A549 (cell line): ENCODE data around the gene CNNM3. TPM values are rescaled to one million over a fixed set of nuclear protein-coding genes. Genes with fewer than 3 reads are reported as not detected.

Source experiments
- ATAC-seq, 2 experiments: fragments of 200-7000 bp in 1 of 2; fragments of >200 bp in 1 of 2; cut with Nextera tagmentation in 1 of 2; cut with Tn5 transposase in 1 of 2; 3 replicates each; pipeline versions ENCODE4 v1.8.0 to v1.9.1; 2018 to 2020; ENCODE audit warnings: mild to moderate bottlenecking in 1 of 2, moderate library complexity in 1 of 2
- CTCF ChIA-PET: fragments of 300-600 bp; sonication (Branson Sonifier 250); formaldehyde crosslinking; extraction: SDS; loops from one replicate; lab custom pipeline; 2021; ENCODE audit warnings: antibody characterized with exemption, inconsistent platforms; lab: Yijun Ruan, JAX
- POLR2A ChIA-PET: fragments of 350-600 bp; formaldehyde crosslinking; extraction: SDS; loops from one replicate; lab custom pipeline; 2021; ENCODE audit warnings: antibody characterized with exemption, inconsistent platforms; lab: Yijun Ruan, JAX
- DNase-seq, 2 experiments: peaks; one replicate each; pipeline versions ENCODE4 v3.0.0 to v3.0.0-alpha.2; 2011 to 2016; ENCODE audit warnings: low read depth in 1 of 2, low spot score in 1 of 2
- FAIRE-seq: peaks from 2 replicates; lab custom pipeline; 2011; peaks lifted over from hg19 to GRCh38; lab: Jason Lieb, UNC
- H3K27ac ChIP-seq, 2 experiments: fragments of >200 bp; sonication (Bioruptor Twin); formaldehyde crosslinking; 3 replicates each; pipeline ENCODE4 v1.5.1; 2016 to 2017
- H3K4me1 ChIP-seq: fragments of >200 bp; sonication (Bioruptor Twin); formaldehyde crosslinking; 3 replicates; pipeline ENCODE4 v1.6.1; 2016
- H3K4me2 ChIP-seq: fragments of >200 bp; sonication (Bioruptor Twin); formaldehyde crosslinking; 3 replicates; pipeline ENCODE4 v1.6.1; 2016
- H3K4me3 ChIP-seq: fragments of >200 bp; sonication (Bioruptor Twin); formaldehyde crosslinking; 3 replicates; pipeline ENCODE4 v1.5.1; 2016
- H3K9me3 ChIP-seq: fragments of >200 bp; sonication (Bioruptor Twin); formaldehyde crosslinking; 3 replicates; pipeline ENCODE4 v1.6.1; 2016
- CBX8 ChIP-seq: fragments of 200-600 bp; sonication (generic); IDR thresholded peaks from 2 replicates; pipeline ENCODE4 v1.6.1; 2016
- EHF ChIP-seq: fragments of 250-450 bp; sonication (Bioruptor Pico); IDR thresholded peaks from 2 replicates; pipeline ENCODE4 v1.5.0; 2020; ENCODE audit warnings: mild to moderate bottlenecking
- EHMT2 ChIP-seq: fragments of 200-600 bp; sonication (generic); IDR thresholded peaks from 2 replicates; pipeline ENCODE4 v1.6.1; 2016; ENCODE audit warnings: antibody characterized with exemption, low read depth, mild to moderate bottlenecking, moderate library complexity
- ESRRA ChIP-seq: fragments of 150-350 bp; IDR thresholded peaks from 2 replicates; pipeline ENCODE4 v1.6.1; 2014; ENCODE audit warnings: mild to moderate bottlenecking, low read length, borderline replicate concordance
- FOXS1 ChIP-seq: fragments of 250-450 bp; sonication (Bioruptor Pico); IDR thresholded peaks from 2 replicates; pipeline ENCODE4 v1.5.0; 2020; ENCODE audit warnings: mild to moderate bottlenecking, moderate library complexity
- HDAC2 ChIP-seq: fragments of 200-600 bp; sonication (generic); IDR thresholded peaks from 2 replicates; pipeline ENCODE4 v1.6.1; 2016
- HEYL ChIP-seq: fragments of 250-450 bp; sonication (Bioruptor Pico); IDR thresholded peaks from 2 replicates; pipeline ENCODE4 v1.8.0; 2021; ENCODE audit warnings: mild to moderate bottlenecking, moderate library complexity
- HOXA7 ChIP-seq: fragments of 250-450 bp; sonication (Bioruptor Pico); IDR thresholded peaks from 2 replicates; pipeline ENCODE4 v1.5.0; 2020; ENCODE audit warnings: mild to moderate bottlenecking, moderate library complexity
- HOXB5 ChIP-seq: fragments of 250-450 bp; sonication (Bioruptor Pico); IDR thresholded peaks from 2 replicates; pipeline ENCODE4 v1.5.0; 2020; ENCODE audit warnings: mild to moderate bottlenecking, moderate library complexity
- JUN ChIP-seq, 2 experiments: fragments of >200 bp; sonication (Bioruptor Twin); formaldehyde crosslinking; IDR thresholded peaks; 2 replicates in 1 of 2; 3 replicates in 1 of 2; pipeline ENCODE4 v1.6.1; 2016 to 2017
- JUNB ChIP-seq: fragments of >200 bp; sonication (Bioruptor Twin); formaldehyde crosslinking; IDR thresholded peaks from 2 replicates; pipeline ENCODE4 v1.6.1; 2016
- MAFK ChIP-seq: fragments of 450-650 bp; IDR thresholded peaks from 2 replicates; pipeline ENCODE4 v1.6.1; 2014; ENCODE audit not compliant: partially characterized antibody
- MAZ ChIP-seq: fragments of 150-350 bp; IDR thresholded peaks from 2 replicates; pipeline ENCODE4 v1.6.1; 2014; ENCODE audit warnings: antibody characterized with exemption, low read depth, low read length, borderline replicate concordance
- MYC ChIP-seq: IDR thresholded peaks from 2 replicates; pipeline ENCODE4 v1.6.1; 2012; ENCODE audit warnings: mild to moderate bottlenecking, inconsistent platforms, low read length, improper control_type of control experiment, borderline replicate concordance
- NFE2L2 ChIP-seq: fragments of 150-350 bp; conservative IDR thresholded peaks from 2 replicates; pipeline ENCODE4 v1.6.1; 2014; ENCODE audit warnings: low read length
- NR3C1 ChIP-seq: fragments of >200 bp; sonication (Bioruptor Twin); formaldehyde crosslinking; IDR thresholded peaks from 3 replicates; pipeline ENCODE4 v1.6.1; 2017
- PHF8 ChIP-seq: fragments of 200-600 bp; sonication (generic); IDR thresholded peaks from 2 replicates; pipeline ENCODE4 v1.6.1; 2016; ENCODE audit warnings: low read depth, mild to moderate bottlenecking, antibody characterized with exemption, moderate library complexity, borderline replicate concordance
- POLR2AphosphoS2 ChIP-seq: conservative IDR thresholded peaks from 2 replicates; pipeline ENCODE4 v1.6.1; 2012; ENCODE audit warnings: low read length, improper control_type of control experiment, inconsistent platforms
- RCOR1 ChIP-seq: fragments of 150-350 bp; IDR thresholded peaks from 2 replicates; pipeline ENCODE4 v1.6.1; 2014; ENCODE audit warnings: antibody characterized with exemption, low read length, low read depth
- SMC3 ChIP-seq: fragments of >200 bp; sonication (Bioruptor Twin); formaldehyde crosslinking; IDR thresholded peaks from 3 replicates; pipeline ENCODE4 v1.6.1; 2018; ENCODE audit warnings: inconsistent platforms
- ZNF302 ChIP-seq: fragments of 250-450 bp; sonication (Bioruptor Pico); IDR thresholded peaks from 2 replicates; pipeline ENCODE4 v1.9.0; 2021; ENCODE audit warnings: inconsistent platforms, mild to moderate bottlenecking, moderate library complexity
- WGBS: methylation state at CpG from one replicate; pipeline ENCODE4 v1.1.6; 2017; ENCODE audit errors: missing lambda C conversion rate; 5-methylcytosine and 5-hydroxymethylcytosine counted together
- polyA plus RNA-seq, 4 experiments: library from polyadenylated mRNA; depleted of rRNA in 3 of 4; stranded (reverse); fragments of >200 nt; fragmentation: RNase III in 1 of 4; extraction: RNeasy Plus Mini Kit Qiagen cat#74134 plus additional on column Dnase treatment in 1 of 4; gene quantifications; 2 replicates in 3 of 4; 3 replicates in 1 of 4; pipeline ENCODE4 v1.2.3, GENCODE V29; 2011 to 2017
- TF ChIP-seq, protein P1 (sequence below): fragments of 250-450 bp; sonication (Bioruptor Pico); IDR thresholded peaks from 2 replicates; pipeline ENCODE4 v1.5.0; 2020; ENCODE audit warnings: low read depth, mild to moderate bottlenecking, moderate library complexity
- TF ChIP-seq, protein P2 (sequence below): fragments of >200 bp; sonication (Bioruptor Twin); formaldehyde crosslinking; IDR thresholded peaks from 3 replicates; pipeline ENCODE4 v1.6.1; 2016
- TF ChIP-seq, protein P3 (sequence below): IDR thresholded peaks from 2 replicates; pipeline ENCODE4 v1.6.1; 2012
- TF ChIP-seq, protein P4 (sequence below): IDR thresholded peaks from 2 replicates; pipeline ENCODE4 v1.6.1; 2012

CNNM3 gene
- polyA plus RNA-seq, 2 of the 4 experiments (the other 2 are of a cell fraction): 11.8 to 14.1 TPM

GRCh38 chr2:96809951-96810782 is 5.9 kb upstream of the CNNM3 start:
- Histone ChIP-seq H3K4me3 (no peak overlapping the region), H3K4me2 (no peak overlapping the region), H3K9me3 (no peaks in the 10 kb centered on the region), H3K27ac (no peak overlapping the region)
- ChIA-PET POLR2A (no interaction called here), CTCF (interaction anchor here (0.6 to 1.5 kb wide), 9 partner anchors 10 to 402 kb away, joined by 3 to 6 read pairs (median 3); partner anchors contain the start of genes ANKRD39 and CNNM4)
- ATAC-seq: no peak
- no peak for TF ChIP-seq NFE2L2
- no peak for TF ChIP-seq PHF8
- no peak for TF ChIP-seq JUN (IDR thresholded peaks at IDR 0.05)
- TF ChIP-seq, protein P1, sequence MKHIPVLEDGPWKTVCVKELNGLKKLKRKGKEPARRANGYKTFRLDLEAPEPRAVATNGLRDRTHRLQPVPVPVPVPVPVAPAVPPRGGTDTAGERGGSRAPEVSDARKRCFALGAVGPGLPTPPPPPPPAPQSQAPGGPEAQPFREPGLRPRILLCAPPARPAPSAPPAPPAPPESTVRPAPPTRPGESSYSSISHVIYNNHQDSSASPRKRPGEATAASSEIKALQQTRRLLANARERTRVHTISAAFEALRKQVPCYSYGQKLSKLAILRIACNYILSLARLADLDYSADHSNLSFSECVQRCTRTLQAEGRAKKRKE (CRISPR knock-in tag): no peak
- no peak for TF ChIP-seq JUNB
- TF ChIP-seq, protein P2, sequence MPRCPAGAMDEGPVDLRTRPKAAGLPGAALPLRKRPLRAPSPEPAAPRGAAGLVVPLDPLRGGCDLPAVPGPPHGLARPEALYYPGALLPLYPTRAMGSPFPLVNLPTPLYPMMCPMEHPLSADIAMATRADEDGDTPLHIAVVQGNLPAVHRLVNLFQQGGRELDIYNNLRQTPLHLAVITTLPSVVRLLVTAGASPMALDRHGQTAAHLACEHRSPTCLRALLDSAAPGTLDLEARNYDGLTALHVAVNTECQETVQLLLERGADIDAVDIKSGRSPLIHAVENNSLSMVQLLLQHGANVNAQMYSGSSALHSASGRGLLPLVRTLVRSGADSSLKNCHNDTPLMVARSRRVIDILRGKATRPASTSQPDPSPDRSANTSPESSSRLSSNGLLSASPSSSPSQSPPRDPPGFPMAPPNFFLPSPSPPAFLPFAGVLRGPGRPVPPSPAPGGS: no peak
- TF ChIP-seq, all 56 proteins: peak for 0
- H3K4me1 ChIP-seq: peaks cover 4% of the 10 kb centered on the region; the same call in 1 of the 3 replicates
- DNase-seq: no peak
- no peak for FAIRE-seq
- WGBS: 86% methylated on average over 12 of the region's 12 CpGs

- WGBS: 95% methylated on average over 5 of the region's 5 CpGs
- ChIA-PET CTCF (interaction anchor here (1.1 to 1.5 kb wide), 3 partner anchors 10 to 260 kb away, joined by 3 read pairs; partner anchors contain the start of gene ANKRD39), POLR2A (no interaction called here)
- ATAC-seq: no peak
- H3K4me1 ChIP-seq: peaks cover 5% of the 10 kb centered on the region; the same call in 1 of the 3 replicates
- DNase-seq: no peak
- no peak for FAIRE-seq
- no peak overlapping the region for H3K4me3 ChIP-seq
- H3K9me3 ChIP-seq: no peaks in the 10 kb centered on the region
- TF ChIP-seq POLR2AphosphoS2 (no peak), MYC (no peak), HEYL (no peak), CBX8 (no peak), HDAC2 (no peak), ESRRA (no peak), FOXS1 (no peak), MAFK (no peak), EHF (CRISPR knock-in tag) (no peak), RCOR1 (no peak), MAZ (no peak), EHMT2 (no peak), HOXA7 (CRISPR knock-in tag) (no peak)
- TF ChIP-seq, protein P3, sequence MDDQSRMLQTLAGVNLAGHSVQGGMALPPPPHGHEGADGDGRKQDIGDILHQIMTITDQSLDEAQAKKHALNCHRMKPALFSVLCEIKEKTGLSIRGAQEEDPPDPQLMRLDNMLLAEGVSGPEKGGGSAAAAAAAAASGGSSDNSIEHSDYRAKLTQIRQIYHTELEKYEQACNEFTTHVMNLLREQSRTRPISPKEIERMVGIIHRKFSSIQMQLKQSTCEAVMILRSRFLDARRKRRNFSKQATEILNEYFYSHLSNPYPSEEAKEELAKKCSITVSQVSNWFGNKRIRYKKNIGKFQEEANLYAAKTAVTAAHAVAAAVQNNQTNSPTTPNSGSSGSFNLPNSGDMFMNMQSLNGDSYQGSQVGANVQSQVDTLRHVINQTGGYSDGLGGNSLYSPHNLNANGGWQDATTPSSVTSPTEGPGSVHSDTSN: no peak
- H3K27ac ChIP-seq: no peak overlapping the region
- H3K4me2 ChIP-seq: no peak overlapping the region
Measured at GRCh38 chr2:96810783-96811192, 5.3 kb upstream of the CNNM3 start.

DNA sequence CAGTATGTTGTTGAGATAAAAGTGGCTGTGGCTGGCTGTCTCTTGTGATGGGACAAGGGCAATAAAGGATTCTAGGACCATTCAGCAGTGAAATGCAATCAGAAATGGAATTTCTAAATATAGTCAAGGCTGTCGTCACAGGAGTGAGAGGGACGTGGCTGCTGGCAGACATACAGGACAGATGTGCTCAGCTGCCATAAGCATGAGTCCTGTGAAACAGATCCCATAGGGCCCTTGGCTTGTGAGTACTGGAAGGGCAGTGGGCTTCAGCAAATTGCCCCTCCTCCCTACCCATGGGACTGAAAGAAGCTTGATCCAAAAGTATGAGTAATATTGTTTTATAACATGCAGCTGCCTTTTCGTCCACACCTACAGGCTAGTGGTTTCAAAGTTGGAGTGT is 4.2 kb upstream of the CNNM3 start:
- ATAC-seq (no peak), FAIRE-seq (no peak), DNase-seq (no peak)
- H3K4me2 ChIP-seq: no peak overlapping the region
- no peaks in the 10 kb centered on the region for H3K9me3 ChIP-seq
- 77% methylated on average over 3 of the region's 3 CpGs for WGBS
- no peak overlapping the region for H3K27ac ChIP-seq
- H3K4me1 ChIP-seq: peaks cover 5% of the 10 kb centered on the region; the same call in 1 of the 3 replicates
- no peak overlapping the region for H3K4me3 ChIP-seq
- TF ChIP-seq ZNF302 (CRISPR knock-in tag) (no peak), HOXB5 (CRISPR knock-in tag) (no peak), HEYL (no peak), SMC3 (no peak), NR3C1 (no peak)
- TF ChIP-seq, protein P4, sequence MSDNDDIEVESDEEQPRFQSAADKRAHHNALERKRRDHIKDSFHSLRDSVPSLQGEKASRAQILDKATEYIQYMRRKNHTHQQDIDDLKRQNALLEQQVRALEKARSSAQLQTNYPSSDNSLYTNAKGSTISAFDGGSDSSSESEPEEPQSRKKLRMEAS: no peak
- POLR2A ChIA-PET: no interaction called here
- CTCF ChIA-PET: interaction anchor here (2.4 to 2.7 kb wide), 2 partner anchors 11 to 262 kb away, joined by 8 to 10 read pairs; no protein-coding TSS in a partner anchor
